Hepatocyte (in vitro differentiated cells): ENCODE data around the gene CACNG4.

Experiments
- EZH2 ChIP-seq: fragments of 200-600 bp; sonication (generic); IDR thresholded peaks from 2 replicates; pipeline ENCODE4 v1.6.1; 2016; ENCODE audit warnings: antibody characterized with exemption, mild to moderate bottlenecking, borderline replicate concordance
- EZH2phosphoT487 ChIP-seq: fragments of 200-600 bp; sonication (generic); IDR thresholded peaks from one replicate; pipeline ENCODE4 v1.6.1; 2018; ENCODE audit warnings: antibody characterized with exemption, mild to moderate bottlenecking, low read depth, moderate library complexity; ENCODE audit not compliant: unreplicated experiment, severe bottlenecking
- TF ChIP-seq, protein P1 (sequence below): fragments of 200-600 bp; sonication (generic); IDR thresholded peaks from 2 replicates; pipeline ENCODE4 v1.5.1; 2016; ENCODE audit warnings: antibody characterized with exemption, mild to moderate bottlenecking; ENCODE audit not compliant: poor library complexity

DNA sequence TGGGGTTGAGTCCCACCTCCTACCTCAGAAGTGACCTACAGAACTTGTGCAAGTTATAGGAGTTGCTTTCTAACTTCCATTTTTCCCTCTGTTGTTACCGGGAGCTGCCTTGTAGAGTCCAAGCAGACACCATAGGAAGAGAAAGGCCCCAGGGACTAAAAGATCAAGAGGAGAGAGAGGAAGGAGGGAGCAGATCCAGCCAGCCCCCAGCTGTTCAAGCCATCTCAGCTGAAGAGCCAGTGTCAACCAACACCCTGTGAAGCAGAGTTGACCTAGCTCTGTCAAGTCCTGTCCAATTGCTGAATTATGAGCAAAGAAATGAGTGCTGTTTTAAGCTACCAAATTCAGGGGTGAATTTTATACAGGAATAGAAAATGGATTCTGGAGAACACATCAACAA lies 34.9 kb upstream of the CACNG4 start:
- TF ChIP-seq, protein P1, sequence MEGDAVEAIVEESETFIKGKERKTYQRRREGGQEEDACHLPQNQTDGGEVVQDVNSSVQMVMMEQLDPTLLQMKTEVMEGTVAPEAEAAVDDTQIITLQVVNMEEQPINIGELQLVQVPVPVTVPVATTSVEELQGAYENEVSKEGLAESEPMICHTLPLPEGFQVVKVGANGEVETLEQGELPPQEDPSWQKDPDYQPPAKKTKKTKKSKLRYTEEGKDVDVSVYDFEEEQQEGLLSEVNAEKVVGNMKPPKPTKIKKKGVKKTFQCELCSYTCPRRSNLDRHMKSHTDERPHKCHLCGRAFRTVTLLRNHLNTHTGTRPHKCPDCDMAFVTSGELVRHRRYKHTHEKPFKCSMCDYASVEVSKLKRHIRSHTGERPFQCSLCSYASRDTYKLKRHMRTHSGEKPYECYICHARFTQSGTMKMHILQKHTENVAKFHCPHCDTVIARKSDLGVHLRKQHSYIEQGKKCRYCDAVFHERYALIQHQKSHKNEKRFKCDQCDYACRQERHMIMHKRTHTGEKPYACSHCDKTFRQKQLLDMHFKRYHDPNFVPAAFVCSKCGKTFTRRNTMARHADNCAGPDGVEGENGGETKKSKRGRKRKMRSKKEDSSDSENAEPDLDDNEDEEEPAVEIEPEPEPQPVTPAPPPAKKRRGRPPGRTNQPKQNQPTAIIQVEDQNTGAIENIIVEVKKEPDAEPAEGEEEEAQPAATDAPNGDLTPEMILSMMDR = no peak
- no peak for TF ChIP-seq EZH2phosphoT487
- no peak for TF ChIP-seq EZH2
